CD14-positive monocyte (primary cell): ENCODE measurements around the gene TREX2. TPM values are rescaled to one million over a fixed set of nuclear protein-coding genes. Genes with fewer than 3 reads are reported as not detected.

Experiments
- DNase-seq, 3 donors: peaks; one replicate each; pipeline ENCODE4 v3.0.0-alpha.2; 2011 to 2022
- H2AFZ ChIP-seq: 2 replicates; pipeline ENCODE4 v1.6.0; 2012; ENCODE audit warnings: mild to moderate bottlenecking, low read depth, low read length, inconsistent platforms; ENCODE audit not compliant: insufficient read depth, poor library complexity, severe bottlenecking
- H3K27ac ChIP-seq, 2 donors: 1 replicate in 1 of 2; 2 replicates in 1 of 2; pipeline ENCODE4 v1.5.1; 2012 to 2013; ENCODE audit warnings: low read length in 2 of 2, control low read depth in 1 of 2, inconsistent platforms in 1 of 2, low read depth in 1 of 2, mild to moderate bottlenecking in 1 of 2
- H3K27me3 ChIP-seq, 2 donors: one replicate each; pipeline versions ENCODE4 v1.6.0 to v1.6.1; 2011 to 2013; ENCODE audit warnings: low read length in 2 of 2; ENCODE audit not compliant: control insufficient read depth in 2 of 2, insufficient read depth in 2 of 2
- H3K36me3 ChIP-seq, 2 donors: replicated peaks in 1 of 2; 1 replicate in 1 of 2; 2 replicates in 1 of 2; pipeline versions ENCODE4 v1.5.1 to v1.6.1; 2012 to 2013; ENCODE audit warnings: low read length in 2 of 2, control low read depth in 1 of 2, inconsistent platforms in 1 of 2, mild to moderate bottlenecking in 1 of 2; ENCODE audit not compliant: insufficient read depth in 2 of 2, control insufficient read depth in 1 of 2
- H3K4me1 ChIP-seq, 2 donors: 1 replicate in 1 of 2; 2 replicates in 1 of 2; pipeline versions ENCODE4 v1.5.1 to v1.6.1; 2012 to 2013; ENCODE audit warnings: low read length in 2 of 2, control low read depth in 1 of 2, inconsistent platforms in 1 of 2, mild to moderate bottlenecking in 1 of 2, moderate library complexity in 1 of 2; ENCODE audit not compliant: insufficient read depth in 2 of 2, control insufficient read depth in 1 of 2
- H3K4me2 ChIP-seq: replicated peaks from 2 replicates; pipeline ENCODE3; 2012; ENCODE audit warnings: low read length, moderate library complexity, mild to moderate bottlenecking; ENCODE audit not compliant: poor library complexity, severe bottlenecking; ENCODE audit errors: extremely low read depth
- H3K4me3 ChIP-seq, 3 experiments: fragments of 200-600 bp in 1 of 3; sonication (generic) in 1 of 3; replicated peaks in 1 of 3; 1 replicate in 2 of 3; 2 replicates in 1 of 3; pipeline ENCODE4 v1.5.1; 2011 to 2013; ENCODE audit warnings: low read length in 3 of 3, mild to moderate bottlenecking in 3 of 3, control low read depth in 2 of 3, low read depth in 2 of 3, inconsistent platforms in 1 of 3, moderate library complexity in 1 of 3
- H3K79me2 ChIP-seq: 2 replicates; pipeline ENCODE4 v1.6.0; 2012; ENCODE audit warnings: mild to moderate bottlenecking, control low read depth, inconsistent platforms, low read length, moderate library complexity; ENCODE audit not compliant: insufficient read depth
- H3K9ac ChIP-seq: 2 replicates; pipeline ENCODE4 v1.6.0; 2017; ENCODE audit warnings: low read length, mild to moderate bottlenecking; ENCODE audit not compliant: insufficient read depth, poor library complexity, severe bottlenecking
- H3K9me3 ChIP-seq, 2 donors: replicated peaks in 1 of 2; 1 replicate in 1 of 2; 2 replicates in 1 of 2; pipeline versions ENCODE4 v1.5.1 to v1.6.1; 2012 to 2013; ENCODE audit warnings: low read length in 2 of 2, control low read depth in 1 of 2; ENCODE audit not compliant: control insufficient read depth in 1 of 2, insufficient read depth in 1 of 2
- H4K20me1 ChIP-seq: 2 replicates; pipeline ENCODE4 v1.6.0; 2012; ENCODE audit warnings: mild to moderate bottlenecking, low read length, control low read depth, moderate library complexity; ENCODE audit not compliant: insufficient read depth
- H3K27ac Mint-ChIP-seq, 7 donors: one replicate each; pipeline ENCODE4 v1.8.0; 2020; ENCODE audit warnings: mild to moderate bottlenecking in 7 of 7, mixed read lengths in 7 of 7, moderate library complexity in 6 of 7, inconsistent platforms in 2 of 7
- H3K27me3 Mint-ChIP-seq, 3 donors: one replicate each; pipeline ENCODE4 v1.8.0; 2021 to 2022; ENCODE audit warnings: low read depth in 3 of 3, mild to moderate bottlenecking in 3 of 3, mixed read lengths in 3 of 3, moderate library complexity in 3 of 3, inconsistent platforms in 1 of 3
- H3K36me3 Mint-ChIP-seq, 2 donors: one replicate each; pipeline ENCODE4 v1.8.0; 2020; ENCODE audit warnings: mixed read lengths in 2 of 2, inconsistent platforms in 1 of 2, mild to moderate bottlenecking in 1 of 2
- H3K4me1 Mint-ChIP-seq: one replicate; pipeline ENCODE4 v1.8.0; 2020; ENCODE audit warnings: mild to moderate bottlenecking, mixed read lengths
- H3K4me3 Mint-ChIP-seq, 2 donors: one replicate each; pipeline ENCODE4 v1.8.0; 2020; ENCODE audit warnings: mild to moderate bottlenecking in 2 of 2, mixed read lengths in 2 of 2, moderate library complexity in 1 of 2
- H3K9me3 Mint-ChIP-seq, 7 donors: one replicate each; pipeline ENCODE4 v1.8.0; 2020 to 2022; ENCODE audit warnings: mixed read lengths in 7 of 7, mild to moderate bottlenecking in 6 of 7, moderate library complexity in 6 of 7, inconsistent platforms in 2 of 7
- WGBS: methylation state at CpG from one replicate; pipeline ENCODE4 v1.1.5; 2013; ENCODE audit warnings: missing lambda C conversion rate; ENCODE audit not compliant: insufficient coverage; 5-methylcytosine and 5-hydroxymethylcytosine counted together
- intact Hi-C, 2 donors: fragments of 100-400 bp; cut with micrococcal nuclease; formaldehyde crosslinking; loops; one replicate each; pipeline versions ENCODE4 v1.15.0 to v1.15.1; 2023
- polyA plus RNA-seq, 3 donors: library from polyadenylated mRNA; depleted of rRNA in 1 of 3; unstranded in 2 of 3; stranded (reverse) in 1 of 3; fragments of 300-500 nt in 2 of 3; fragments of >200 nt in 1 of 3; fragmentation: Illumina TruSeq in 2 of 3; gene quantifications; 1 replicate in 2 of 3; 2 replicates in 1 of 3; pipeline ENCODE4 v1.2.3, GENCODE V29; 2012 to 2021
- TF ChIP-seq, protein P1 (sequence below): fragments of 200-600 bp; IDR thresholded peaks from one replicate; pipeline ENCODE4 v1.8.0; 2022; ENCODE audit warnings: antibody characterized with exemption, mild to moderate bottlenecking

The TREX2 gene
- polyA plus RNA-seq, 3 donors: 1.5 TPM; not detected in 2

DNA sequence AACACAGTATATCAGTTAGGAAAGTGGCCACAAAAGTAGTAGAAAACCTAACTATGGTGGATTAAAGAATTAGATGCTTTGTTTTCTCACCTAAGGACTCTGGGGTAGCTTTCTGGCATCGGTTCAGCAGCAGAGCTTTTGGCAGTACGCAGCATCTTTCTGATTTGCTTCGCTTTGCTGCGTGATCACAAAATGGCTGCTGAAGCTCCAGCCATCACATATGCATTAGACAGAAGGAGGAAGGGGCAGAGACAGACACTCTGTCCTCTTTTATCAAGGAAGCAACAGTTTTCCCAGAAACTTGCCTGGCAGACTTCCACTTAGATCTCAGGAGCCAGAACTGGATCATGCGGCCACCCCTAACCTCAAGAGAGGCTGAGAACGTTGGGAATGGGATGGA lies 15.1 kb downstream of the TREX2 start:
- Histone ChIP-seq H3K27ac (no peak overlapping the region), H3K79me2 (no peaks in the 10 kb centered on the region), H3K9me3 (peaks cover 4 to 13% of the 10 kb centered on the region in 2 donors), H3K36me3 (no peaks in the 10 kb centered on the region), H4K20me1 (no peaks in the 10 kb centered on the region), H3K9ac (no peak overlapping the region), H3K4me2 (no peak overlapping the region), H2AFZ (no peak overlapping the region), H3K4me1 (no peaks in the 10 kb centered on the region), H3K4me3 (no peak overlapping the region), H3K27me3 (no peaks in the 10 kb centered on the region)
- H3K36me3 Mint-ChIP-seq: no peaks in the 10 kb centered on the region
- H3K4me3 Mint-ChIP-seq: no peak overlapping the region
- peaks cover 7% of the 10 kb centered on the region for H3K4me1 Mint-ChIP-seq
- no peak for DNase-seq
- no CpG with 5 or more reads among the region's 6 CpGs for WGBS
- H3K27me3 Mint-ChIP-seq: peaks cover 0 to 5% (median 2%) of the 10 kb centered on the region in 3 donors
- TF ChIP-seq, protein P1, sequence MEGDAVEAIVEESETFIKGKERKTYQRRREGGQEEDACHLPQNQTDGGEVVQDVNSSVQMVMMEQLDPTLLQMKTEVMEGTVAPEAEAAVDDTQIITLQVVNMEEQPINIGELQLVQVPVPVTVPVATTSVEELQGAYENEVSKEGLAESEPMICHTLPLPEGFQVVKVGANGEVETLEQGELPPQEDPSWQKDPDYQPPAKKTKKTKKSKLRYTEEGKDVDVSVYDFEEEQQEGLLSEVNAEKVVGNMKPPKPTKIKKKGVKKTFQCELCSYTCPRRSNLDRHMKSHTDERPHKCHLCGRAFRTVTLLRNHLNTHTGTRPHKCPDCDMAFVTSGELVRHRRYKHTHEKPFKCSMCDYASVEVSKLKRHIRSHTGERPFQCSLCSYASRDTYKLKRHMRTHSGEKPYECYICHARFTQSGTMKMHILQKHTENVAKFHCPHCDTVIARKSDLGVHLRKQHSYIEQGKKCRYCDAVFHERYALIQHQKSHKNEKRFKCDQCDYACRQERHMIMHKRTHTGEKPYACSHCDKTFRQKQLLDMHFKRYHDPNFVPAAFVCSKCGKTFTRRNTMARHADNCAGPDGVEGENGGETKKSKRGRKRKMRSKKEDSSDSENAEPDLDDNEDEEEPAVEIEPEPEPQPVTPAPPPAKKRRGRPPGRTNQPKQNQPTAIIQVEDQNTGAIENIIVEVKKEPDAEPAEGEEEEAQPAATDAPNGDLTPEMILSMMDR: no peak
- H3K9me3 Mint-ChIP-seq: peaks cover 2 to 25% (median 17%) of the 10 kb centered on the region in 7 donors
- H3K27ac Mint-ChIP-seq: no peak overlapping the region
- intact Hi-C loops: no loop called here

DNA sequence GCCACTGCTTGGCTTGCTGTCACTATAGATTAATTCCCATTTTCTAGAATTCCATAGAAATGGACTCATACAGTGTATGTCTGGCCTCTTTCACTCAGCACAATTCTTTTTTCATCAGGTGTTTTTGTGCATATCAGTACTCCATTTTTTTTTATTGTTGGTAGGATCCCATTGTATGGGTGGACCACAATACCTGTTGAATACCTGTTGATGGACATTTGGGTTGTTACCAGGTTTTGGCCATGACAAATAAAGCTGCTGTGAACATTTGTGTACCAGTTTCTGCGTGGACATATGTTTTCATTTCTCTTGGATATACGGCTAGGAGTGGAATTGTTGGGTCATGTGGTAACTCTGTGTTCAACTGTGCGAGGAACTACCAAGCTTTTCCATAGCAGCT lies 19.7 kb downstream of the TREX2 start:
- H3K4me1 Mint-ChIP-seq: peaks cover 22% of the 10 kb centered on the region
- Histone ChIP-seq H3K4me2 (no peak overlapping the region), H3K9me3 (peaks cover 4 to 8% of the 10 kb centered on the region in 2 donors), H3K4me1 (no peaks in the 10 kb centered on the region), H3K36me3 (peaks cover 0 to 6% of the 10 kb centered on the region in 2 donors), H3K4me3 (no peak overlapping the region), H3K79me2 (no peaks in the 10 kb centered on the region), H2AFZ (no peak overlapping the region), H3K27me3 (no peaks in the 10 kb centered on the region), H3K9ac (no peak overlapping the region), H4K20me1 (no peaks in the 10 kb centered on the region), H3K27ac (no peak overlapping the region)
- TF ChIP-seq, protein P1: no peak
- no CpG with 5 or more reads among the region's 3 CpGs for WGBS
- H3K36me3 Mint-ChIP-seq: peaks cover 0 to 5% of the 10 kb centered on the region in 2 donors
- H3K4me3 Mint-ChIP-seq: no peak overlapping the region
- intact Hi-C loops: no loop called here
- DNase-seq: no peak
- no peak overlapping the region for H3K27ac Mint-ChIP-seq
- H3K9me3 Mint-ChIP-seq: peaks cover 2 to 21% (median 15%) of the 10 kb centered on the region in 7 donors
- H3K27me3 Mint-ChIP-seq: peaks cover 2 to 5% (median 5%) of the 10 kb centered on the region in 3 donors
